ENCODE measurements around the gene AFF3.
"Not testable (repeated sequence)": the region's sequence is repeated elsewhere in the genome, so short reads cannot be mapped to it uniquely, and the experiment has no call there.

The AFF3 gene

DNA sequence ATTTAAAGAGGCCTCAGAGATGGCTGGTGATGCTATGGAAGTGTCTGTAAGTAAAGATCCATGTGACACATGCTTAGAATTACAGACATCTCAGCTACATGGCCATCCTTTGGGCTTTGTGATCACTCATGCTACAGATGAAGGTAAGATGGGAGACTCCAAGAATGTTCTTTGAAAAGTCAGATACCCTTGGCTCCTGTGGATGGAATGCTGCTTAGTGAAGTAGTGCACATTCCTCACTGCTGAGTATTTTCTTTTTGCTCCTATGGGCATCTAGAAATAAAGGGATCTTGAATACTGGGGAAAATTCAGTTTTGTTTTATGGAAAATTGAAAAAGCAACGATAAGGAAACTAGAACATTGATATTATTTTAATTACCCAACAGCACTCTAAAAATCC, 597.3 kb downstream of the AFF3 start:
- DNase-seq (ENCODE audit: insufficient read length, low spot score) (peak; percentile 45), FAIRE-seq (no peak)
- no peak for TF ChIP-seq POLR2A (IDR thresholded peaks at IDR 0.05; ENCODE audit: low read depth, low read length)

DNA sequence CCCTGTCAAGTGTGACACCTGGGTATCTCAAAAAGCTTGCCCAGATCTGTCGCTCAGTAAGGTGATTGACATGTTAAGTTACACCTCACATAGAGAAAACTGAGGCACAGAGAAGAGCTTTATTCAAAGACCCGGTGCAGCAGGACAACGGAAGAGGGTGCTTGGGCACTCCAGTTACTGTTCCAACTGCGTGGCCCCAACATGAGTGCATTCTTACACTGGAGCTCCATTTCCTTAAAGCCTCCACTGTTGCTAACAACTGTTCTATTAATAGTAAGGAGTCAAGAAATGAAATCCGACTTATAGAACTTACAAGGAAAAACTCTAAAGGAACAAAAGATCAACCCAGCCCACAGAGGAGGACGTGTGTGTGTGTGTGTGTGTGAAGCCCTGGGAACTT, 597.8 kb downstream of the AFF3 start:
- FAIRE-seq = no peak
- DNase-seq (ENCODE audit: insufficient read length, low spot score) = no peak
- no peak for TF ChIP-seq POLR2A (IDR thresholded peaks at IDR 0.05; ENCODE audit: low read depth, low read length)

GRCh38 chr2:99543247-99543646, 599.1 kb downstream of the AFF3 start:
- TF ChIP-seq POLR2A (IDR thresholded peaks at IDR 0.05; ENCODE audit: low read depth, low read length) = no peak
- DNase-seq (ENCODE audit: insufficient read length, low spot score) = no peak
- FAIRE-seq = no peak

- no peak for FAIRE-seq
- TF ChIP-seq POLR2A (IDR thresholded peaks at IDR 0.05; ENCODE audit: low read depth, low read length) = no peak
- no peak for DNase-seq (ENCODE audit: insufficient read length, low spot score)
These were observed 604.4 kb downstream of the AFF3 start for GRCh38 chr2:99537910-99538485.

DNA sequence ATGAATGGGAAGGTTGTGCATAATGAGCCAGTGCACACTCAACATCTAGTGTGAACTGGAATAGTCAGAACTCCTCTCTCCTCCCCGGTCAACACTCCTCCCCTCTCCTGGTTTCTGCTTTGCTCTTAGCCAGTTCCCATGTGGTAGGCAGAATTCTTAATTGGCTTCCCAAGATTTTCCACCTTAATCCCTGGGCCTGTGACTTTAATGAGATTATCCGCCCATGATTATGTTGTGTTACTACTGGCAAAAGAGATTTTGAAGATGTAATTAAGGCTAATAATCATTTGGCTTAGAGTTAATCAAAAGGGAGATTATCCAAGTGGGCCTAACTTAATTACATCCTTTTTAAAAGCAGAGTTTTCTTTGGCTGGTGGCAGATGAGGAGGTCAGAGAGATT, 618.3 kb downstream of the AFF3 start:
- DNase-seq (ENCODE audit: insufficient read length, low spot score) (no peak), FAIRE-seq (no peak)
- TF ChIP-seq POLR2A (IDR thresholded peaks at IDR 0.05; ENCODE audit: low read depth, low read length) = no peak

GRCh38 chr2:99522157-99522556, 620.2 kb downstream of the AFF3 start:
- TF ChIP-seq POLR2A (IDR thresholded peaks at IDR 0.05; ENCODE audit: low read depth, low read length) = no peak
- FAIRE-seq = no peak

GRCh38 chr2:99520813-99521212, 621.6 kb downstream of the AFF3 start:
- TF ChIP-seq POLR2A (IDR thresholded peaks at IDR 0.05; ENCODE audit: low read depth, low read length) = no peak
- no peak for FAIRE-seq
- DNase-seq (ENCODE audit: insufficient read length, low spot score) = no peak

More at GRCh38 chr2:99522157-99522556, 620.2 kb downstream of the AFF3 start:
- DNase-seq (ENCODE audit: insufficient read length, low spot score) = no peak

- no peak for FAIRE-seq
- no peak for TF ChIP-seq POLR2A (IDR thresholded peaks at IDR 0.05; ENCODE audit: low read depth, low read length)
- DNase-seq (ENCODE audit: insufficient read length, low spot score) = no peak
These were observed 622.2 kb downstream of the AFF3 start for GRCh38 chr2:99520195-99520594.

GRCh38 chr2:99514357-99514756, 628.0 kb downstream of the AFF3 start:
- FAIRE-seq = no peak
- DNase-seq (ENCODE audit: insufficient read length, low spot score) = no peak
- no peak for TF ChIP-seq POLR2A (IDR thresholded peaks at IDR 0.05; ENCODE audit: low read depth, low read length)

DNA sequence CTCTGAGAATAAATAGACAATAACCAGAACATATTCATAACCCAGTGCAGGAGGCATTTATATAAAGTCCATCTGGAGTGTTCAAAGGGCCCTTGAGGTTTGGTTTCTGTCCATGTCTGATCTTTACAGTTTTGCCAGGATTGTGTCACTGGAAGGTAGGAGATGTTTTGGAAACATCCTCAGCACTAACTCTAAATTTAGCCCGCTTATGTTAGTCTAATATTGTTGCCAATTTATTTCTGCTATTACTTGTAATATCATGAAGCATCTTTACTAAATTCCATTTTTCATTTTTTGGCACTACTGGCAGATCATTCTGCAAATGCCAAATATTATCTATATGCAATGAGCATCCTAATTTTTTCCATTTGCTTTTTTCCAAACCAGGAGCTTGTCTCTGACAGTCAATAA, 630.2 kb downstream of the AFF3 start:
- TF ChIP-seq POLR2A (IDR thresholded peaks at IDR 0.05; ENCODE audit: low read depth, low read length) = no peak
- FAIRE-seq (no peak), DNase-seq (ENCODE audit: insufficient read length, low spot score) (no peak)

GRCh38 chr2:99509387-99509786, 633.0 kb downstream of the AFF3 start:
- DNase-seq (ENCODE audit: insufficient read length, low spot score) (no peak), FAIRE-seq (no peak)
- no peak for TF ChIP-seq POLR2A (IDR thresholded peaks at IDR 0.05; ENCODE audit: low read depth, low read length)

GRCh38 chr2:99507937-99508818, 634.2 kb downstream of the AFF3 start:
- DNase-seq (ENCODE audit: insufficient read length, low spot score) (no peak), FAIRE-seq (no peak)
- no peak for TF ChIP-seq POLR2A (IDR thresholded peaks at IDR 0.05; ENCODE audit: low read depth, low read length)

- DNase-seq (ENCODE audit: insufficient read length, low spot score) (no peak), FAIRE-seq (no peak)
- TF ChIP-seq POLR2A (IDR thresholded peaks at IDR 0.05; ENCODE audit: low read depth, low read length) = no peak
These were observed 637.4 kb downstream of the AFF3 start for GRCh38 chr2:99504844-99505584.

GRCh38 chr2:99503662-99504416, 638.6 kb downstream of the AFF3 start:
- not testable (repeated sequence) for FAIRE-seq; DNase-seq (ENCODE audit: insufficient read length, low spot score)
